PC-3 (cell line): Measurements from ENCODE around the gene FAM50B. TPM values are rescaled to one million over a fixed set of nuclear protein-coding genes. Genes with fewer than 3 reads are reported as not detected.

ENCODE experiments used
- ATAC-seq: fragments of 200-7000 bp; cut with Tn5 transposase; 2 replicates; pipeline ENCODE4 v1.9.1; 2020; ENCODE audit warnings: mild to moderate bottlenecking, moderate library complexity
- BruUV-seq: library from RNA; stranded (reverse); fragments of 400-500 nt; replicated peaks from 2 replicates; lab custom pipeline; 2021; lab: Mats Ljungman, UMichigan
- CTCF ChIA-PET: fragments of 300-600 bp; sonication (Branson Sonifier 250); formaldehyde crosslinking; loops from one replicate; lab custom pipeline; 2022; ENCODE audit warnings: antibody characterized with exemption; lab: Charles Lee
- POLR2A ChIA-PET: fragments of 300-600 bp; sonication (Branson Sonifier 250); formaldehyde crosslinking; loops from one replicate; lab custom pipeline; 2022; ENCODE audit warnings: antibody characterized with exemption; ENCODE audit not compliant: unreplicated experiment; lab: Charles Lee
- DNase-seq: peaks from one replicate; pipeline ENCODE4 v3.0.0-alpha.2; 2015
- H2AFZ ChIP-seq: fragments of 300-600 bp; sonication (generic); 2 replicates; pipeline ENCODE4 v1.6.0; 2016; ENCODE audit warnings: antibody characterized with exemption, low read length
- H3F3A ChIP-seq: fragments of 300-600 bp; sonication (generic); one replicate; pipeline ENCODE4 v1.6.0; 2017; ENCODE audit warnings: antibody characterized with exemption, low read length, control low read depth, mild to moderate bottlenecking; ENCODE audit not compliant: unreplicated experiment
- H3K27ac ChIP-seq: fragments of 300-600 bp; sonication (generic); 2 replicates; pipeline ENCODE4 v1.5.1; 2016; ENCODE audit warnings: mild to moderate bottlenecking, low read length
- H3K27me3 ChIP-seq: fragments of 300-600 bp; sonication (generic); 2 replicates; pipeline ENCODE4 v1.6.1; 2016; ENCODE audit warnings: low read length, mixed read lengths
- H3K36me3 ChIP-seq: fragments of 300-600 bp; sonication (generic); 2 replicates; pipeline ENCODE4 v1.6.1; 2016; ENCODE audit warnings: low read depth, mixed run types, low read length, mixed read lengths
- H3K4me1 ChIP-seq: fragments of 300-600 bp; sonication (generic); 2 replicates; pipeline ENCODE4 v1.5.1; 2016; ENCODE audit warnings: low read length; ENCODE audit not compliant: insufficient read depth
- H3K4me2 ChIP-seq: fragments of 300-600 bp; sonication (generic); 2 replicates; pipeline ENCODE4 v1.6.0; 2016; ENCODE audit warnings: low read length
- H3K4me3 ChIP-seq: fragments of 300-600 bp; sonication (generic); 2 replicates; pipeline ENCODE4 v1.5.1; 2016; ENCODE audit warnings: mild to moderate bottlenecking, low read length, mixed read lengths
- H3K79me2 ChIP-seq: fragments of 300-600 bp; sonication (generic); 2 replicates; pipeline ENCODE4 v1.6.1; 2017; ENCODE audit warnings: low read length, mixed read lengths
- H3K9ac ChIP-seq: fragments of 300-600 bp; sonication (generic); 2 replicates; pipeline ENCODE4 v1.6.0; 2016; ENCODE audit warnings: mild to moderate bottlenecking, low read length
- H3K9me2 ChIP-seq: fragments of 300-600 bp; sonication (generic); replicated peaks from 2 replicates; pipeline ENCODE4 v1.6.1; 2016; ENCODE audit warnings: mixed run types, low read length, mixed read lengths
- H3K9me3 ChIP-seq: fragments of 300-600 bp; sonication (generic); 2 replicates; pipeline ENCODE4 v1.6.1; 2016; ENCODE audit warnings: low read length, mixed read lengths
- H4K20me1 ChIP-seq: fragments of 300-600 bp; sonication (generic); 2 replicates; pipeline ENCODE4 v1.6.1; 2016; ENCODE audit warnings: low read length, mixed read lengths
- EZH2 ChIP-seq: fragments of 300-600 bp; sonication (generic); IDR thresholded peaks from one replicate; pipeline ENCODE4 v1.6.1; 2017; ENCODE audit warnings: antibody characterized with exemption, mild to moderate bottlenecking, low read length; ENCODE audit not compliant: unreplicated experiment
- EZH2phosphoT487 ChIP-seq: fragments of 300-600 bp; sonication (generic); IDR thresholded peaks from 2 replicates; pipeline ENCODE4 v1.6.1; 2018; ENCODE audit warnings: mild to moderate bottlenecking, antibody characterized with exemption, low read length, borderline replicate concordance
- intact Hi-C: fragments of 100-400 bp; cut with micrococcal nuclease; formaldehyde crosslinking; loops from 2 replicates; pipeline ENCODE4 v1.9.0; 2023
- total RNA-seq: library from RNA; depleted of rRNA; stranded (reverse); fragments of >200 nt; gene quantifications from 2 replicates; pipeline ENCODE4 v1.2.3, GENCODE V29; 2014
- TF ChIP-seq, protein P1 (sequence below): fragments of 300-600 bp; sonication (generic); conservative IDR thresholded peaks from 2 replicates; pipeline ENCODE4 v1.5.1; 2017; ENCODE audit warnings: antibody characterized with exemption, low read depth, mild to moderate bottlenecking, low read length

The FAM50B gene
- total RNA-seq, 1 experiment from 2014 or later, result 8.3 TPM

DNA sequence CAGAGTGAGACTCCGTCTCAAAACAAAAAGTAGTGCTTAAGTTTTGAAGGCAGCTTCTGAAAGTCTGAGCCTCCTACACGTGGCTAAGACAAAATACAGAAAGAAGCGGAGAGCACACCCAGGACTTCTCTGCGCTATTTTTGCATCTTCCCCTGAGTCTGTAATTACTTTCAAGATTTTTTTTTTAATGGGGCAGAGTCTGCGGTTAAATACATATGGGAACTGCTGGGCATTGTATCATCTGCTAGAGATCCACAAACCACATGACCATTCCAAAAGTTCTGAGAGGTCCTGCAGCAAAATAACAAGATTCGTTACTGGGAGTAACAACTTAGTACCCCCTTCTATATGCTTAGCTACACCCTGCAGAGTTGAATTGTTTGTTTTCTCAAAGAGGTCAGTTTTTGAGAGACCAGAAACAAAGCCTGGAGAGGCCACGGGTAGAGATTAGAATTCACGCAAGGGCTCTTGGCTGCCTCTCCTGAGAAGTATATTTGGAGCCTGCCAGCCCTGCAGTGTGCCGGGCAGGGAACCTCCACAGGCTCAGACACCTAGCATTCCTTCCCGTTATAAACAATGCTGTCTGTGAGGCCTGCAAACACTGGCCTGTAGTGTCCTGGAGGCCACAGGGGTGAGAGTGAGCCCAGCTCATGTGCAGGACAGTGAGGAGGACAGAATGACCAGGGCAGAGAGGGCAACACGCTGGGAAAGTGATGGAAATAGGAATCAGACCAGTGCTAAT lies 48.2 kb upstream of the FAM50B start:
- ChIA-PET POLR2A (no interaction called here), CTCF (no interaction called here)
- Histone ChIP-seq H3K27me3 (no peaks in the 10 kb centered on the region), H2AFZ (no peak overlapping the region), H3K79me2 (no peaks in the 10 kb centered on the region), H3K9me2 (no peaks in the 10 kb centered on the region), H3K4me3 (no peak overlapping the region), H3K9me3 (no peaks in the 10 kb centered on the region), H4K20me1 (no peaks in the 10 kb centered on the region), H3K36me3 (no peaks in the 10 kb centered on the region), H3K9ac (no peak overlapping the region), H3K4me2 (no peak overlapping the region), H3F3A (no peaks in the 10 kb centered on the region), H3K4me1 (peaks cover 53% of the 10 kb centered on the region), H3K27ac (no peak overlapping the region)
- ATAC-seq (no peak), DNase-seq (no peak)
- TF ChIP-seq, protein P1, sequence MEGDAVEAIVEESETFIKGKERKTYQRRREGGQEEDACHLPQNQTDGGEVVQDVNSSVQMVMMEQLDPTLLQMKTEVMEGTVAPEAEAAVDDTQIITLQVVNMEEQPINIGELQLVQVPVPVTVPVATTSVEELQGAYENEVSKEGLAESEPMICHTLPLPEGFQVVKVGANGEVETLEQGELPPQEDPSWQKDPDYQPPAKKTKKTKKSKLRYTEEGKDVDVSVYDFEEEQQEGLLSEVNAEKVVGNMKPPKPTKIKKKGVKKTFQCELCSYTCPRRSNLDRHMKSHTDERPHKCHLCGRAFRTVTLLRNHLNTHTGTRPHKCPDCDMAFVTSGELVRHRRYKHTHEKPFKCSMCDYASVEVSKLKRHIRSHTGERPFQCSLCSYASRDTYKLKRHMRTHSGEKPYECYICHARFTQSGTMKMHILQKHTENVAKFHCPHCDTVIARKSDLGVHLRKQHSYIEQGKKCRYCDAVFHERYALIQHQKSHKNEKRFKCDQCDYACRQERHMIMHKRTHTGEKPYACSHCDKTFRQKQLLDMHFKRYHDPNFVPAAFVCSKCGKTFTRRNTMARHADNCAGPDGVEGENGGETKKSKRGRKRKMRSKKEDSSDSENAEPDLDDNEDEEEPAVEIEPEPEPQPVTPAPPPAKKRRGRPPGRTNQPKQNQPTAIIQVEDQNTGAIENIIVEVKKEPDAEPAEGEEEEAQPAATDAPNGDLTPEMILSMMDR, result no peak
- no peak for TF ChIP-seq EZH2
- TF ChIP-seq EZH2phosphoT487, result no peak
- intact Hi-C loops, result no loop called here
- BruUV-seq, result no TSS peak

DNA sequence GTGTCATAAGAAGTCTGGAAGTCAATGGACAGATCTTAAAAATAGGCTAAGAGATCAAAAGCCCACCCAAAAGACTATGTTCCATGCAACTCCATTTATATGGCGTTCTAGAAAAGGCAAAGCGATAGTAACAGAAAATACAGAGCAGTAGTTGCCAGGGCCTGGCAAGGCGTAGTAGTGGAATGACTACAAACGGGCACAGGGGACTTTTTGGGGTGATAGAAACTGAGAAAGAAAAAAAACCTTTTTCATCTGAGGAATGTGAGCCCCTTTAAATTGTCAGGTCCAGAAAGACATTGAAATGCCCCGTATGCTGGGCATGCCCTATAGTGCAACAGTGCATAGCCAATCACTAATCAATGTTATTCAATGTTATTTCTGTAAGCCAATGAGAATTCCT lies 47.2 kb upstream of the FAM50B start:
- Histone ChIP-seq H3K9me2 (no peaks in the 10 kb centered on the region), H3F3A (no peaks in the 10 kb centered on the region), H3K9me3 (no peaks in the 10 kb centered on the region), H3K79me2 (no peaks in the 10 kb centered on the region), H4K20me1 (no peaks in the 10 kb centered on the region), H3K36me3 (no peaks in the 10 kb centered on the region), H3K9ac (no peak overlapping the region), H3K4me2 (no peak overlapping the region), H3K4me3 (no peak overlapping the region), H3K27me3 (no peaks in the 10 kb centered on the region), H3K27ac (no peak overlapping the region), H3K4me1 (peaks cover 53% of the 10 kb centered on the region), H2AFZ (no peak overlapping the region)
- ChIA-PET POLR2A (no interaction called here), CTCF (no interaction called here)
- ATAC-seq (no peak), DNase-seq (no peak)
- BruUV-seq, result no TSS peak
- TF ChIP-seq EZH2phosphoT487 (no peak), EZH2 (no peak)
- TF ChIP-seq, protein P1, result no peak
- intact Hi-C loops, result no loop called here
